GM19193 (cell line): ENCODE data around the gene FMNL2.

Source experiments
- POLR2A ChIP-seq: IDR thresholded peaks from 4 replicates; pipeline ENCODE4 v1.6.1; 2011; ENCODE audit not compliant: insufficient read depth, insufficient read length; ENCODE audit errors: extremely low read depth

The FMNL2 gene

GRCh38 chr2:152492131-152492530, 157.2 kb downstream of the FMNL2 start:
- no peak for TF ChIP-seq POLR2A

- TF ChIP-seq POLR2A: no peak
Observed at GRCh38 chr2:152492911-152493310, 157.9 kb downstream of the FMNL2 start.

GRCh38 chr2:152493417-152493816, 158.4 kb downstream of the FMNL2 start:
- TF ChIP-seq POLR2A: no peak

DNA sequence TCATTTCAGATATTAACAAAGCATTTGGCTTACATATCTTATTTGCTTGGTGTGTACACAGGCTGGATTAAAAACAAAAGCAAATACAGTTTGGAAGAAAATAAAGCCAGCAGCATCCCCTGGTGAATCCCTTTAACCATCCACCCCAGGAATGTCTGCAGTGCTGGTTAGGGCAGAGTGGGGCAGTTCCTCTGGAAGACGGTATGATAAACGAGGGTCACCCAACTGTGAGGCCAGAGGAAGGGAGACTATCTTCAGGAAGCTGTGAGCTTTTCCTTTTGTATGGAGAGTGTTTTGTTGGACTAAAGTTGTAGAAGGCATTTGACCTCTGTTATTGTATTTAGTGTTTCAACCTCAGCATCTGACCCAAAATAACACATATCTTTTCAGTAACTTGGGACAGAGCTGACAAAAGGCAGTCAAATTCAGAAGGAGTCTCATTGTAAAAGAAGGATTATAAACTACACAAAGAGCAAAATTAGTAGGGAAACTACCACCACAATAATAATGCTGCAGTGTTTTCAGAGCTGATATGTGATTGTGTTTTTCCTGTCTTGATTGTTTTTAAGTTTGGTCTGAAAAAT, 159.1 kb downstream of the FMNL2 start:
- TF ChIP-seq POLR2A: no peak

GRCh38 chr2:152496371-152496770, 161.4 kb downstream of the FMNL2 start:
- TF ChIP-seq POLR2A: no peak

DNA sequence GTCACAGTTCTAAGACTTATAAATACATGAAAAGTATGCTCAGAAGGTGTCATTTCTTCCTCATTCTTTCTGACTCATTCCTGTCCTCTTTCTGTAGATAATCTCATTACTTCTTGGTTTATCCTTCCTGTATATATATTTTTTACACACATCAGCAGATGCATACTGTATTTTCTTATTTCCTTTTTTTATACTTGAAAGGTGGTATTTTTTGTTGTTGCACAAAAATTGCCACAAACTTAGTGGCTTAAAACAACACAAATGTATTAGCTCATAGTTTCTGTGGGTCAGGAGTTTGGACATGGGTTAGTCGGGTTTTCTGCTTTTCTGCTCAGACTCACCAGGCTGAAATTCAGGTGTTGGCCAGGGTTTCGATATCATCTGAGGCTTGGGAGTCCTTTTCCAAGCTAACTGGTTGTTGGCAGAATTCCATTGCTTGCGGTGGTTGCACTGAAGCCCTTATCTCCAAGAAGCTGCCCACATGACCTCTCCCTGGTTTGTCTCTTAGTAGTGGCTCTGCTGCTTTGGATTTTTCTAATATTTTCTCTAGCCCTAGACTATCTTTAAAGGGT, 162.6 kb downstream of the FMNL2 start:
- TF ChIP-seq POLR2A: no peak

- TF ChIP-seq POLR2A: no peak
Observed at GRCh38 chr2:152499331-152499816, 164.4 kb downstream of the FMNL2 start.

DNA sequence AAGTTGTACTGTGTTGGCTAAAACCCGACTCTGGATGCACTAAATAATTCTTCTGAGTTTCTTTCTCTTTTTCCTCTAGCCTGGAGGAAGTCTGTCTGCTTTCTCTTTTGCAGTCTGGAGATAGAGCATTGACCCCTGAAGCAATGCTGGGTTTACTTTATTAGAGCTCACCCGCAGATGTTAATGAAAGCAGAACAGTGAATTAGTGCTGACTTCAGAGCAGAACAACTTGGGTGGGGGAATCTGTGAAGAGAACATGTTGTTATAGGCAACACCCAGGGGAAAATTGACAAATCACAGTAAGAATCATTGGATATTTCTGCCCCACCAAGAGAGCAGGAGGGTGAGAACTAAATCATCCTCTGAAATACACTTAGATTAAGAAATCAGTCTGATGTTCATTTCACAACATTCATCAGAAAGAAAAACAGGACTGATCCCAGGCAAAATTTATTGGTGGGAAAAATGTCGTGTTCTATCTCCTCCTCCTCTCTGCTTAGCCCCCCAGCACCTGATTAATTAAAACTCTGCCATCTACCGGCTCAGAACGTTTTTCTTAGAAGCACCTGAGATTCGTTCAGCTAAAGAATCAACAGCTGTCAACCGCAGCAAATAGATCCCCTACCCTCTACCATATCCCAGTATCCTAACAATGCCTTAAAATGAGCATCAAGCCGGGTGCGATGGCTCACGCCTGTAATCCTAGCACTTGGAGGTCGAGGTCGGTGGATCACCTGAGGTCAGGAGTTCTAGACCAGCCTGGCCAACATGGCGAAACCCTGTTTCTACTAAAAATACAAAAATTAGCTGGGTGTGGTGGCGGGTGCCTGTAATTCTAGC, 165.1 kb downstream of the FMNL2 start:
- no peak for TF ChIP-seq POLR2A

DNA sequence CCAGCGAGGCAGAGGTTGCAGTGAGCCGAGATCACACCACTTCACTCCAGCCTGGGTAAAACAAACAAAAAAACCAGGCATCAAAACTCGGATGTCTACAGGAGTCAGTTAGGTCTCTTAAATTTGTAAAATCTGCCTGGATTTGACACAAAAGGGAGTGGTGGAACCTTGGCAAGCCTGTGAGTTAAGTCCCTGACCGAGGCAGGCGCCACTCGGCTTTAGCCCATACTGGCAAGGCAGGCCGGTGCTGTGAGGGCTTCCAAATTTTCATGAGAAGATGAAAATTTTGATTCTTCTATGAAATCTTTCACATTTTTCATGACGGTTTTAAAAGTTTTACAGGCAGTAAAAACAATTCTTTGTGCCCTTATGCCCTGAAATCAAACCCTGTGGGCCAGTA, 165.8 kb downstream of the FMNL2 start:
- TF ChIP-seq POLR2A: no peak

GRCh38 chr2:152501666-152502065, 166.7 kb downstream of the FMNL2 start:
- no peak for TF ChIP-seq POLR2A

DNA sequence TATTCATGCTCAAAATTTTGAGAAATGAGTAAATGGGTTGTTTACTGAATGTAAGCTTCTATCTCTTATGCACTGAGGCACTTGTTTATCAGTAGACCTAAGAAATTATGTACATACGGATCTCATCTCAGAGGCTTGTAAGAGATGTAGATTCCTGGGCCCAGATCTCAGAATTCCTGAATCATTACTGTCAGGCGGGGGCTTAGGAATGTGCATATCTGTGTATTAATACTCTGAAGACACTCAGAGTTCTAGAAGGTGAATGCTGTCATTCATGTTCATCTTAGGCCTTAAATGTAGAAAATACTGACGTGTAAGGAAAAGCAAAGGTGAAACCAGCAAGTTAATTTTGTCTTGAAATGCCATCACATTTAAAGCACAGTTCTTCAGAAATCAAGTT, 169.6 kb downstream of the FMNL2 start:
- TF ChIP-seq POLR2A: no peak

GRCh38 chr2:152505495-152505906, 170.5 kb downstream of the FMNL2 start:
- no peak for TF ChIP-seq POLR2A

DNA sequence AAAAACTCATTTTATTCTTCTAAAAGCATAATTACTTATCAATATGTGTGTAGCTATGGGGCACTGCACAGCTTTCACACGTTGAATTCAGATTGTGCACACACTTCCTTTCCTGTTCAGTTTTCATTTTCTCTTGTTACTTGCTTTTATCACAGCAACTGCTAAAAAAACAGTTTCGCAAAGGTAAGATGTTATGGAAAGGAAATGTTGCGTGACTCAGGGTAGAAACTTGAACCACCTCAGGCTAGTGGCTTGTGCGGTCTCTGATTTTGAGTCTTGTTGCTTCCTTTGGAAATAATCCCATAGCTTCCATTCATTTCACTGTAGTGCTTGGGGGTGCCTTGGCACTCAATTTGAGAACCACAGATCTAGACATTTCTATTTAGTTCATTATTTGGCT, 171.9 kb downstream of the FMNL2 start:
- TF ChIP-seq POLR2A: no peak

DNA sequence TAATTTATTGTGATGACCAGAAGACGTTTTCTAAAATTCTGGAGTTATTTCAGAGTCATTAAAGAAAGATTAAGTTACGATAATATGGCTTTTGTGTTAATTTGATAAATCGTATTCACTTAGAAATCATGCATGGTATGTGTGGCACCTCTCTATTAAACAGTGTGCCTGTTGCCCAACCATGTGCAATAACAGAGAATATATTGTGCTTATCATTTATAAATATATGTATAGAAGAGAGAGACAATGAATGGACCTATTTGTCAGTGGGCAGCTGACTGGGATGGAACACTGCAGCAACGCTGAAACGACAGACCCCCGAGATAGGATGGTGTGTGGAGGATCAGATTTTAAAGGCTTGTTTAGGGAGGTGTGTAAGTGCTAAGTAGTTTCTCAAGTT, 172.9 kb downstream of the FMNL2 start:
- TF ChIP-seq POLR2A: no peak

GRCh38 chr2:152508446-152508845, 173.5 kb downstream of the FMNL2 start:
- TF ChIP-seq POLR2A: no peak
